Nephron progenitor cell (in vitro differentiated cells): ENCODE measurements around the gene TAS1R2.

Experiments used
- DNase-seq: peaks from one replicate; pipeline ENCODE4 v3.0.0; 2021
- H3K27ac Mint-ChIP-seq: 2 replicates; pipeline ENCODE4 v1.8.0; 2021; ENCODE audit warnings: mild to moderate bottlenecking, moderate library complexity, mixed read lengths
- H3K27me3 Mint-ChIP-seq: 2 replicates; pipeline ENCODE4 v1.8.0; 2021; ENCODE audit warnings: mild to moderate bottlenecking, low read depth, mixed read lengths; ENCODE audit not compliant: poor library complexity
- H3K36me3 Mint-ChIP-seq: 2 replicates; pipeline ENCODE4 v1.8.0; 2021; ENCODE audit warnings: low read depth, mixed read lengths
- H3K4me1 Mint-ChIP-seq: 2 replicates; pipeline ENCODE4 v1.8.0; 2021; ENCODE audit warnings: mixed read lengths
- H3K4me3 Mint-ChIP-seq: 2 replicates; pipeline ENCODE4 v1.8.0; 2021; ENCODE audit warnings: mild to moderate bottlenecking, moderate library complexity, mixed read lengths
- H3K9me3 Mint-ChIP-seq: 2 replicates; pipeline ENCODE4 v1.8.0; 2021; ENCODE audit warnings: mild to moderate bottlenecking, moderate library complexity, mixed read lengths
- CTCF ChIP-seq: fragments of 200-600 bp; sonication (generic); IDR thresholded peaks from 2 replicates; pipeline ENCODE4 v1.5.0; 2021; ENCODE audit warnings: antibody characterized with exemption

The TAS1R2 gene

DNA sequence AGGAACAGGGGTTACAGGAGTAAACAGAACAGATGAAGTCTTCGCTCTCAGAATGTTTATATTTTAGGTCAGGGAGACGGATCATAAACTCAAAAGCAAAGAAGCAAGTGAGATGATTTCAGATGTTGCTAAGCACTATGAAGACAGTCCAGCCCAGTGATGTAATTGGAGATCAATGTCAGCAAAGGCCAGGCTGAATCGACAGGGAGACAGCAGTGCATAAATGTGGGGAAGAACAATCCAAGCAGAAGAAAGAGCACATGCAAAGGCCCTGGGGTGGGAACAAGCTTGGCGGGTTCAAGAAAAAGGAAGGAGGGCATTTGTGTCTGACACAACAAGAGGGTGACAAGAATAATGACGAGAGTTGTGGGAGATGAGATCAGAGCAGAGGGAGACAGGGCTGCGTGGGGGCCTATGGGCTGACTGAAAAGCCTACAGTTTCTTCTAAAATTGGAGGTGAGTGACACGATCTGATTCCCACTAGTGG, 47.0 kb downstream of the TAS1R2 start:
- Mint-ChIP-seq H3K27ac (no peak overlapping the region), H3K4me1 (peaks cover 64% of the 10 kb centered on the region), H3K9me3 (no peaks in the 10 kb centered on the region), H3K27me3 (peaks cover 47% of the 10 kb centered on the region), H3K36me3 (no peaks in the 10 kb centered on the region), H3K4me3 (no peak overlapping the region)
- TF ChIP-seq CTCF = no peak
- DNase-seq = no peak

DNA sequence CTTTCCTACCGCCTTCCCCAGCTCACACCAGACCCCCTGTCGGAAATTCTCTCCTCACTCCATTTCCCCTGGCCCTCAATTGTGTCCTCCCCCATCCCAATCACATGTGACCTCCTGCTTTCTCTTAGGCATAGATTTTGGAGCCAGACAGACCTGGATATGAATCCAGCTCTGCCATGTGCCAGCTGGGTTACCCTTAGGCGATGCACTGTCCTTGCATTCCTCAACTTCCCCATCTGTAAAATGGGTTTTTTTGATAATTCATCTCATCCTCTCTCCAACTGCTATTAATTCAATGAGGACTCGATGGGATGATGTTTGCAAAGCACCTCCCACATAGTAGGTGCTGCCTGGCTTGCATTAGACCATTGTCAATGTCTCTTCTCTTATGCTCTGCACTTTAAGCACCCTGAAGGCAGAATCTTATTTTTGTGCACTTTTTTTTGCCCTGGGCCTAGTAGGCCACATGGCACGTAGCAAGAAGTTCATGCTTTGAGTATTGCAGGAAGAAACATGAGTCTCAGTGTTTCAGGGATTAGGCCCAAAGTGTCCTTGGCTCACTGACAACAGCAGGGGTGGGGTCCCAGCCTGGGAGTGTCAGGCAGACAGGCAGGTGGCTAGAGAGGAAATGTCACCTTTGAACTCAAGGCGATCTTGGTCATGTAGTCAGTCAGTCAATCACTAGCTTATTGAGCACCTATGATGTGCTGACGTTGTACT, 47.6 kb downstream of the TAS1R2 start:
- H3K27ac Mint-ChIP-seq = no peak overlapping the region
- H3K9me3 Mint-ChIP-seq = no peaks in the 10 kb centered on the region
- H3K36me3 Mint-ChIP-seq = no peaks in the 10 kb centered on the region
- no peak overlapping the region for H3K4me3 Mint-ChIP-seq
- peaks cover 64% of the 10 kb centered on the region for H3K4me1 Mint-ChIP-seq
- TF ChIP-seq CTCF = no peak
- H3K27me3 Mint-ChIP-seq = peaks cover 42% of the 10 kb centered on the region
- DNase-seq = no peak

GRCh38 chr1:18809953-18810899, 49.2 kb downstream of the TAS1R2 start:
- no peak for DNase-seq
- Mint-ChIP-seq H3K36me3 (no peaks in the 10 kb centered on the region), H3K27me3 (peaks cover 30% of the 10 kb centered on the region), H3K4me3 (no peak overlapping the region), H3K27ac (no peak overlapping the region), H3K4me1 (peaks cover 78% of the 10 kb centered on the region), H3K9me3 (no peaks in the 10 kb centered on the region)
- TF ChIP-seq CTCF = no peak

GRCh38 chr1:18808550-18808949, 50.9 kb downstream of the TAS1R2 start:
- Mint-ChIP-seq H3K27ac (no peak overlapping the region), H3K9me3 (no peaks in the 10 kb centered on the region), H3K4me3 (no peak overlapping the region), H3K27me3 (peaks cover 36% of the 10 kb centered on the region), H3K4me1 (peaks cover 92% of the 10 kb centered on the region), H3K36me3 (no peaks in the 10 kb centered on the region)
- no peak for TF ChIP-seq CTCF
- peak; percentile 28 for DNase-seq

- Mint-ChIP-seq H3K27ac (peak overlapping the region; percentile 14), H3K9me3 (no peaks in the 10 kb centered on the region), H3K4me3 (no peak overlapping the region), H3K27me3 (peaks cover 27% of the 10 kb centered on the region), H3K4me1 (peaks cover 85% of the 10 kb centered on the region), H3K36me3 (no peaks in the 10 kb centered on the region)
- peak; percentile 59 for DNase-seq
- TF ChIP-seq CTCF = no peak
Measured at GRCh38 chr1:18807334-18808063, 52.0 kb downstream of the TAS1R2 start.
